GM21619 (cell line): ENCODE data around the gene KCNG4.
"Not testable (repeated sequence)": the region's sequence is repeated elsewhere in the genome, so short reads cannot be mapped to it uniquely, and the experiment has no call there.

Experiments
- ATAC-seq: cut with Tn5 transposase; IDR thresholded peaks from one replicate; pipeline ENCODE4 v1.9.1; 2021; ENCODE audit not compliant: unreplicated experiment

Gene KCNG4

DNA sequence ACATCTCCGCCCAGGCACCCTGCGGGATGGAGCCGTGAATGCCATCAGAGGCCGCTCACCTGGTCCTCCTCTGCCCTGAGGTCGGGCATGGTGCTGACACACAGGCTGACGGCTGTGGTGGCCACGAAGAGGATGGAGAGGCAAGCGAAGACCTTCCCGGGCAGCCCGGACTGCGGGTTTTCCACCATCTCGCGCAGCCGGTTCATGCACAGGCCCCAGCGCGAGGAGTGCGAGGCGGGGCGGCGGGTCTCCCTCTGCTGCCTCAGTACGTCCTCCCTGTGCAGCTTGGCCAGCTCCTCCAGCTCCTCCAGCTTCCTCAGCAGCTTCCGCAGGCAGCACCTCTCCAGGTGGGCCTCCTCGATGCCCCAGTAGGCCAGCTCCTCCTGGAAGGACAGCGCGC, 3.1 kb downstream of the KCNG4 start:
- no peak for ATAC-seq

DNA sequence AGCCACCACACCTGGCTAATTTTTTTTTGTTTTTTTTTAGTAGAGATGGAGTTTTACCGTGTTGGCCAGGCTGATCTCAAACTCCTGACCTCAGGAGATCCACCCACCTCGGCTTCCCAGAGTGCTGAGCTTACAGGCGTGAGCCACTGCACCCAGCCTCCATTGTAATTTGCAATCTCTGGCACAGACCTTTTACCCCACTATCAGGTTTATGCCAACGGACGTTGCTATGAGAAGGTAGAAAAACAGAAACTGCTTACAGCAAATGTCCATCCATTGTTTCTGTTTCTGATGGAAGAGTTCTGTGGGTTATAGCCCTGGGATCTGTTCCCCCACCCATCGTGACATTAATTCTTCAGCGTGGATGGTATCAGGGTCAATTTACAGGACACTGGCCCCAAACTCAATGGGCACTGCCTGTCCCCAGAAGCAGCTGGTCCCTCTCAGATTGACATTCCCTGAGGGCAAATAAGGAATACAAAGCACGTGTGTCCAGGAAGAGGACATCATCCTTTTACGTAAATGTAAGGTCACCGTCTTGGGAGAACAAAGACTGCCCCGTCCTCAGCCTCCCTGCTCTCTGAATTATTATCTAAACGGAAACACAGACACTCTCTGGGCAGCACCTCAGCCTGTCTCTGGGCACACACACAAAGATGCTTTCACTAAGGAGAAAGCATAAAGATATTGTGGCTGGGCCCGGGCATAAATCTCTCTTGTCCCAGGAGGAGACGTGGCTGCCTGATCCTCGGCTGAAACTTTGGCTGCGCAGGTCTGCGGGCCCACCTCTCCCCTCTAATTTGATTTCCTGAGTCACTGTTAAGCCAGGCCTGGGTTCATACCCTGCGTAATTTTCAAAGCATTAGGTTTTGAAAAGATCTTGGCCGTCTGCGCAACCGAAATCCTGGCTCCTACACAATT, 5.2 kb downstream of the KCNG4 start:
- no peak for ATAC-seq

DNA sequence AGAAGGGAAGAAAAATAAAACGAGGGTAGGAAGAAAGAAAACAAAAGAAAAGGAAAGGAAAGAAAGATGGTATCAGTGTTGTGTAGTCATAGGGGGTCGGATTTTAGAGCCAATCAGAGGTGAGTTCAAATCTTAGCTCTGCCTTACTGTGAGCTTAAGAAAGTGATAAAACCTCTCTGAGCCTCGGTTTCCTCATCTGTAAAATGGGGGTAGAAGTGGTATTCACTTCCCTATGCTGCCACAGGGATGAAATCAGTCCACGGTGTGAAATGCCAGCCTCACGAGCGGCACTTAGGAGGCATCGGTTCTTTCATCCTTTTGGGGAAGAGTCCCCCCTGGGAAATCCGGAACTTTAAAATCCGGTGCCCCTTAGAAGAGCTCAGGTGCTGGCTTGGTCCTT, 6.1 kb downstream of the KCNG4 start:
- ATAC-seq: no peak

DNA sequence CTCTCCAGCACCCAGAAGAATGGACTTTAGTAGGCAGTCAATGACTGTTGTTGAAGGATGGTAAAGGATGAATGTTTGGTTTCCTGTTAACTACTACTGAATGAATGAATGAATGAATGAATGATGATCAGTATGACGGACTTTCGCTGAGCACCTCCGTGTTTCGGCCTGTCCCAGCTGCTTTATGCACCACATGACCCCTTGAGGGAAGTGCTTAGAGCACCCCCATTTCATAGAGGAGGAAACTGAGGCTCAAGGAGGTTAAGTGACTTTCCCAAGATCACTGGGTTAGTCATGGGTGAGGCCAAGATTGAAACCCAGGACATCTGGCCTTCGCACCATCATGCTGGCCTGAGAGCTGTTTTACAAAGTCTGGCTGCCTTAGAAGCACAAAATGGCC, 6.8 kb downstream of the KCNG4 start:
- ATAC-seq: no peak

DNA sequence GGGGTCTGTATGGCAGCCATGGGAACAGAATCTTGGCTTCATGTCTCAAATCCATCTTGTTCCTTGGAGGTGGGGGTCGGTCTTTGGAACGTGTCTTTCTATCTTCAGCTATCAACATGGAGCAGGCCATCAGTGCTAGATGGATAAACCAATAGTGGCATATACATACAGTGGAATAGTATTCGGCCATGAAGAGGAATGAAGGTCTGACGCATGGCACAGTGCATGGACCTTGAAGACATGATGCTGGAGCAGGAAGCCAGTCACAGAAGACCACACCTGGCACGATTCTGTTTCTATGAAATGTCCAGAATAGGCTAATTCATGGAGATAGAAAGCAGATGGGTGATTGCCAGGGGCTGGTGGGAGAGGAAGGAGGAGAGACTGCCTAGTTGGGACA, 7.8 kb downstream of the KCNG4 start:
- no peak for ATAC-seq

DNA sequence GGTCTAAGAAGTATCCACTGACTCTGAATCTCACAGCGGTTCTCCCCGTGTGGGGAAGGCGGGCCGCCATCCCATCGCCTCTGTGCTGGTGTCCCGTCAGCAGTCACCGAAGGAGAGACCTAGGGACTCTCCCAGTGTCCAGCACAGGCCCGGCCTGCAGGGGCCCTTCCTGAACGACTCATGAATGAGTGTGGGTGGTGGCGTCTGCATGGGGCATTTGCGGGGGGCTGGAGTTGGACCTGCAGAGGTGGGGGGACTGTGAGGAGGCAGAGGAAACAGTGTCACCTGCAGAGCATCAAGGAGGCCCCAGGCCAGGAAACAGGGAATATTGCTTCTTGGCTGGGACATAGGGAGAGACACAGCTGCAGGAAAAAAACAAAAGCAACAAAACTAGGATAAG, 10.3 kb downstream of the KCNG4 start:
- no peak for ATAC-seq

DNA sequence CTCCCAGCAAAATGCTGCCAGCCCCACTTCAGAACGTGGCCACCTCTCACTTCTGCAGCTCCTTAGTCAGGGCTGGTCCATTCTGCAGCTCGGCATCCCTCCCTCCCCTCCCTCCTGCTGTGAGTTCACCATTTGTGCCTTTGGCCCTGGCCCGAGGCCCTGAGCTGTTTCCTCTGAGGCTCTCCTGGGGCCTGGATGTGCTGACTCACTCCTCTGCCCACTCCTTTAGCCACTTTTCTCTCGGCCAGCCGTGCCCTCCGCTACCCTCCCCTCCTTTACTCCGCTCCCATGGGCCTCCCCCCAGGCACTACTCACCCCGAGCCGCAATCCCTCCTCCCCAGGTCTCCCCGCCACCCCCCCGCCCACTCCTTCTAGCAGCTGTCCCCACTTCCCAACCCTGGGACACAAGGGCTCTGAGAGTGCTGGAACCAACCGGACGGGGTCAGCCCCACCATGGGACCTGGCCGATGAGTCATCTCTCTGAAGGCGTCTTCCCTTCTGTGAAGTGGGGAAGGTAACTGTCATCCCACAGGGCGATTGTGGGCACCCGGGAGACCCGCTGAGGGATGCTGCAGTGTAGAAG, 11.5 kb downstream of the KCNG4 start:
- ATAC-seq: no peak

DNA sequence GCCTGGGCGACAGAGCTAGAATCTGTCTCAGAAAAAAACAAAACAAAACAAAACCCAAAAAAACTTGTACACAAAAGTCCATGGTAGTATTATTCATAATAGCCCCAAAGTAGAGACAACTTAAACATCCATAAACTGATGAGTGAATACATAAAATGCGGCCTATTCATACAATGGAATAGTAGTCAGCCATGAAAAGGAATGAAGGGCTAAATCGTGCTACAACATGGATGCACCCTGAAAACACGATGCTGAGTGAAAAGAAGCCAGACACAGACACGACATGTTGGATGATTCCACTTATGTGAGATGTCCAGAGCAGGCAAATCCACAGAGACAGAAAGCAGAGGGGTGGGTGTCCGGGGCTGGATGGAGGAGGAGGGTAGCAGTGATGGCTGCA, 12.3 kb downstream of the KCNG4 start:
- no peak for ATAC-seq

DNA sequence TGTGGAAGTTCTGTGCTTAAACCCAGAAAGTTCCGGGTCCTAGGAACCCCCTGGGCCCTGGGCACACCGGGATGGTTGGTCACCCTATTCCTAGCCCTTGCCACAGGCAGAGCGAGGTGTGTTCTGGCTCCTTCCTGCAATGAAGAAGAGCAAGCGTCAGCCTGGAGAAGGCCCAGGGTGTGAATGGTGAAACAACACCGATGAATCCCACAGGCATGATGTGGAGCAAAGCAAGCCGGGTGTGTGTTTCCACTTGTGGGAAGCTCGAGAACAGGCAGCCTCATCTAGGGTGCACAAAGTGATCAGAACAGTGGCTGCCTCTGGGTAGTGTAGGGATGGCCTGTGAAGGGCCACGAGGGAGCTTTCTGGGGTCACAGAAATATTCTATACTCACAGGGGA, 13.8 kb downstream of the KCNG4 start:
- no peak for ATAC-seq

DNA sequence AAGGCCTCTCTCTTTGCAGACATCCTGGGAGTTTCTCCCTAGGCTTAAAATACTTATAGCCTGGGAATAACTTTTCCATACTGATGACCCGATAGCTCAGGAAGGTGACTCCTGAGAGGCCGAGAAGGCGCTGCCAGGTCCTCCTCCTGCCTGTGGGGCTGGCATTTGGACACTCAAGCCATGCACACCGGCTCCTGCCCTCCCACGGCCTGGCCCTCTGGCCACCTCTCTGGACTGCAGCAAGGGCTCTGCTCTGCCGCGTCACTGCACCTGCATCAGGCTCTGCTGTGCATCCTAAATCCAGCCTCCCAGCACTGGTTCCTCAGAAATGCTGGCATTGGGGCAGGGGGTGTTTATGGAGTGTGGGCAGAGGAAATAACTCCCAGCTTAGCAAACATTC, 14.2 kb downstream of the KCNG4 start:
- ATAC-seq: no peak

DNA sequence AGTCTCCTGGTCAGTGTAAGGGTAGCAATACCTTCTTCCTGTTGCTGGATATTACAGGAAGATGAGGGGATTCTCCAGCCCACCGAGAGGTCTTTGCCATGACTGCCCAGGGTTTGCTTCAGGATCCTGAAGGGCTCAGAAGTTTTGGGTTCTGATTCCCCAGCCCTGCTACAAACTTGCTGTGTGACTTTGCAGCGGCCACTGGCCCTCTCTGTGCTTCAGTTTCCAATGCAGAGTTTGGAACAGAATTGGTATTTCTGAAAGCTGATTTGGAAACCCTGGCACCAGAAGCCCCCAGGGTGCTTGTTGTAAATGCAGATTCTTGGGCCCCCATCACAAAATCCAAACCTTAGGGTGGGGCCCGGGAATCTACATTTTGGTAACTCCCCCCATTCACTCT, 14.7 kb downstream of the KCNG4 start:
- no peak for ATAC-seq

DNA sequence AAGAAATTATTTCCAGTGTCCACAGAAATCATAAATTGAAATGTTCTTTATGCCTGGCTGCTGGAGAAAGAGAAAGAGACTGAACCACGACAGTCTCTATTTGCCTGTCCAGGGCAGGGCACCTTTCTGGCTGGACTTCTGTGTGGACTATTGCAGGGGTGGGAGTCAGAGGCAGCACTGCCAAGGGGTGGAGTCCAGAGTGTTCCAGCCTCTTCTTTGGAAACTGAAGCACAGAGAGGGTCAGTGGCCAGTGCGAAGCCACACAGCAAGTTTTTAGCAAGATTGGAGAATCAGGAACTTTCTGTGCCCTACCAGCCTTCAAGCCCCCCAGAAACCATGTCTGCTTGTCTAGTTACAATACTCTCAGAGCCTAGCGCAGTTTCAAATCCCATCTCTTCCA, 15.3 kb downstream of the KCNG4 start:
- no peak for ATAC-seq

DNA sequence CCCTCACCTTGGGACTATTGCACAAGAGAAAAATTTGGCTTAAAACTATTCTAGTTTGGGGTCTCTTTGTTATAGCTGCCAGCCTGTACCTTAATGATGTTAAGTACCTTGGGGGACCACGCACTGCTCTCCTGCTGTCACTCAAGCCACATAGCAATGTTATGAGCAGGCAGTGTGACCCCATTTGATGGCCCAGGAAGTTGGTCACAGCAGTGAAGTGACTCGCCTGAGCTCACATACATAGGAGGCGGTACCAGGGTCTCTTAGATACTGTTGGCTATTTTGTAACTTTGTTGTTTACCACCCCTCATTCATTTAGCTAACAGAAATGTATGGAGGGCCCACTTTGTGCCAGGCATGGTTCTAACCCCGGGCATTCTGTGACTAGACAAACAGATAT, 16.4 kb downstream of the KCNG4 start:
- ATAC-seq: no peak

DNA sequence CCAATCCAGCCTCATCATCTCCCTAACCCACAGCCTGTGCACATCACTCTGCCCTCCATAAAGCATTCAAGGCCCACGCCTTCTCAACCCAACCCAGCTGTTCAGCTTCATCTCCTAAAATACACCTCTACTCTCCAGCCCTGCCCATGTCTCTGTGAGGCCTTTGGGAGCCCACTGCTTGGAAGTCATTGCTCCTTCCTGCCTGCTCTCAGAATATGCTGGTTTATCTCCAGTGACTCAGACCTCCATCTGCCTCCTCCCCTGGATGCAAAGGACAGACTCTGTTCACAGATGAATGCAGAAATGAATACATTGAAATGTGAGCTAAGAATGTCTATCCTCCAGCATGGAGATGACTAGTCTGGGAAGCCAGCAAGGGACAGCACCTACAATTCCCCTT, 19.0 kb downstream of the KCNG4 start:
- ATAC-seq: no peak

DNA sequence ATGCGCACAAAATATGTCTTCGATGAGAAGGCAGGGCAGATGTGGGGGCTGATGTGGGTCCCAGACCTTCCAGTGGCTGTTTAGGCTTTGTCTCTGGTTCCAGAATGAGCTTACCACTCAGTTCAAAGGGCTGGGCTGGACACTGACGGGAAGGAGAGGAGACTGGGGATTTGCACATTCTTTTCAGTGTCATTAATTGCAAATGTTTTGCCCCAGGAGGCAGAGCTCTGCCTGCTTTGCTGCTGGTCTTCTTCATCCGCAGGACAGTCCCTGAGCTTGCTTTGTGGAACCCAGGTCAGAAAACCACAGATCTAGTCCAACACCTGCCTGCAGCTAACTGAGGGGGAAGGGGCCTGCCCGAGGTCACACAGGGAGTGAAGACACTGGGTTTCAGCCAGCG, 20.9 kb downstream of the KCNG4 start:
- ATAC-seq: no peak

DNA sequence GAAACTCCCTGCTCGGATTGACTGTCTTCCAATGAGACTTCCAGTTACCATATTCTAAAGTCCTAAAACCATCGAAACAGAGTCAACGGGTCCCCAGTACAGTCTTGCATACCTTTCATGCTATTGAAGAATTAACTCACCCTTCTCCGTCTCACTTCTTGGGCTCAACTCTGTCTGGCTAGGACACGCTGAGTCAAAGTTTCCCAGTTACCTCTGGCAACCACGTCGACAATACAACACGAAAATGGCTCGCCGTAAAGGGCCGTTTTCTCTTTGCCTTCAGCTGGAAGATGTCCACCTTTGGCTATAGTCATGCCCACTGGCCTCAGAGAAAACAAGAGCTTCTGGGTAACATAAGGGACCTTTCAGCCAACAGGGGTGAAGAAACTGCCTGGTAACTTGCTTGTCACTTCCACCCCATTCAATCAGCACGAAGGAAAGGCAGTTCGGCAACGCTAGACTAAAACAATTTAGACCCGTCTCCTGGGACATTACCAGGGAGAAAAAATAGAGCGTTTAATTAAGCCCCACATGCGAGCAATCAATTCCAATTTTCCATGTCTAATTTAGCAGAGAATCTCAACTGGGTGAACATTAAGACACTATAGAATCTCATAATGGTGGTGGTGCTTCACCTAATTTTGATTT, 21.5 kb downstream of the KCNG4 start:
- no peak for ATAC-seq

DNA sequence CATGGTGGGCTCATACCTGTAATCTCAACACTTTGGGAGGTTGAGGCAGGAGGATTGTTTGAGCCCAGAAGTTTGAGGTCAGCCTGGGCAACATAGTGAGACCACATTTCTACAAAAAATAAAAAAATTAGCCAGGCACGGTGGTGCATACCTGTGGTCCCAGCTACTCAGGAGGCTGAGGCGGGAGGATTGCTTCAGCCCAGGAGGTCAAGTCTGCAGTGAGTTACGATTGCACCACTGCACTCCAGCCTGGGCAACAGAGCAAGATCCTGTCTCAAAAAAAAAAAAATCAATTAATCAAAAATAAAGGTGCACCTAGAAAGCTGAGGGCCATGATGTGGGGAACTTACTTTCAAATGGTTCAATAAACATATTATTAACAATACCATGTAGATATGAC, 23.7 kb downstream of the KCNG4 start:
- not testable (repeated sequence) for ATAC-seq

DNA sequence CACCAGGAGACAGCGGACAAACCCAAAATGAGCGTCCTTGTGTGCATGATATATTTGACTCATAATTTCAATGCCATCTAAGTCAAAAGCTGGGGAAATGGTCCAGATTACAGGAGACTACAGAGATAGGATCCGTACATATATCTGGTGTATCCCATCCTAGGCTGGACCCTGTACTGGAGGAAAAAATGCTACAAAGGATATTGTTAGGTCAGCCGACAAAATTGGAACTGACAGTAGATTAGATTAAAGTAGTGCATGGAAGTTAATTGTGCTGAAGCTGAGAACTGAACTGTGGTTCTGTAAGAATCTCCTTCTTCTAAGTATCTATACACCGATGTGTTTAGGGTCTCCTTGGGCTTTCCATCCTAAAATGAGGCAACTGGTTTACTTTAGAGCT, 24.3 kb downstream of the KCNG4 start:
- ATAC-seq: no peak

DNA sequence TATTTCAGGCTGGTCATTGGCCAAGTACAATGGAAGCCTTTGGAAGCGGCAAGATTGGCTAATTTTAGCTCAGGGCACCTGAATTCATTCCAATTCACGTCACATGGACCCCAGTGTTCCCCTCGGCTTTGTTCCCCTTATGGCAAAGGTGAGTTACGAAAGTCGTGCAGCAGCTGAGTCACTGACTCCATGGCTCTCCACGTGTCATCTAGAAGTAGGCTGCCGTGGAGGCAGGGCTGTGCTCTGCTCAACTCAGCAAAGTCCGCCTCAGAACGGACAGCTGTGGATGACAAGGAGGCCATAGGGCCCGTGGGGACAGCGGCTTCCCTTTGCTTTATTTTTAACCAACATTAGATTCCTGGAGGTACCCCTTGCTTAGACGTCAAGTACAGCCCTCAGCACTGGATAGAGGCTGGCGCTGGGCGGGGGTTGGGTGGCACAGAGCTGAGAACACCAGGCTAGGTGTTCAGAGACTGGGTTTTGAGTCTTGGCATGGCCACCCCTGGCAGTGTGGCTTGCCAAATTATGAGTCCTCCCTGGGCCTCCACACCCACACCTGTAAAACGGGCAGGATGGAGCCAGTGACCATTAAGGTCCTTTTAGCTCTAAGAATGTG, 25.3 kb downstream of the KCNG4 start:
- no peak for ATAC-seq

DNA sequence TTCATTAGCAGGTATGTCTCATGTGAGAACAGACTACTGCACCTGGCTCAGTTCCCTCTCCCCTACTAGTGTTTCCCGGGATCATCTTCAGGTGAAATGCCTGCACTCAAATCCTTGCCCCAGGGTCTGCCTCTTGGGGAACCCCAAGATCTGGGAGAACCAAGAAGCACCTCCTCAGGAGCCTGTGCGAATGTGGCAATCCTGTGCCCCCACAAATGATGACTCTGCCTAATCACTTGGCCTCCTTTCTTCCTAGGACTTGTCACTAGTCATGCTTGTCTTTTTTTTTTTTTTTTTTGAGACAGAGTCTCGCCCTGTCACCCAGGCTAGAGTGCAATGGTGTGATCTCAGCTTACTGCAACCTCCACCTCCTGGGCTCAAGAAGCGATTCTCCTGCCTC, 27.2 kb downstream of the KCNG4 start:
- ATAC-seq: no peak

DNA sequence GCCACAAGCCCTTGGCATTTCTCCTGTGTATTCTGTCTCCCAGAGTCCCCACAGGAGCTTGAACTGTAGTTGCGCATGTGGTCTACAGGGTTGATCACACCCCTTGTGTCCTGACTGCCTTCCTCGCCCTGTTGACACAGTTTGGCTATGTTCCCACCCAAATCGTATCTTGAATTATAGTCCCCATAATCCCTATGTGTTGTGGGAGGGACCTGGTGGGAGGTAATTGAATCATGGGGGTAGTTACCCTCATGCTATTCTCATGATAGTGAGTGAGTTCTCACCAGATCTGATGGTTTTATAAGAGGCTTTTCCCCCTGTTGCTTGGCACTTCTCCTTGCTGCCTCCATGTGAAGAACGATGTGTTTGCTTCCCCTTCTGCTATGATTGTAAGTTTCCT, 27.7 kb downstream of the KCNG4 start:
- no peak for ATAC-seq

DNA sequence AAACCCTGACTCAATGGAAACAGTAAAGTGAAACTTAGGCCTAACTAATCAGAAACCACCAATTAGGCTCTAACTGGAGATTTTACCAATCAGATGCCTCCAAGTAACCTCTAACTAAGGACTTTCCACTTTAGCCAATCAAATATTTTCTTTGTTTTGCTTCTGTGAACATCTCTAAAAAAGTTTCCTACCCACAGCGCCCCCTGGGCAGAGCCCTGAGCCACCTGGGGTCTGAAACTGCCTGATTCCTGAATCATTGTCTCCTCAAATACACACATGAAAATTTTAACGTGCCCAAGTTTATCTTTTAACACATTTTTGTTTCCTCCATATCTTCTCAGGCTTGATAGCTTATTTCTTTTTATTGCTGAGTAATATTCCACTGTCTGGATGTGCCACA, 29.8 kb downstream of the KCNG4 start:
- ATAC-seq: no peak
